Karpas-422 (cell line): ENCODE results near the gene CPLANE1. TPM values are rescaled to one million over a fixed set of nuclear protein-coding genes. Genes with fewer than 3 reads are reported as not detected.

Experiments used
- DNase-seq: peaks from one replicate; pipeline ENCODE4 v3.0.0-alpha.2; 2015
- H2AFZ ChIP-seq: fragments of 200-600 bp; sonication (generic); 2 replicates; pipeline ENCODE4 v1.6.1; 2014; ENCODE audit warnings: antibody characterized with exemption, low read length, mixed read lengths
- H3K27ac ChIP-seq: fragments of 200-600 bp; sonication (generic); 2 replicates; pipeline ENCODE4 v1.5.1; 2014; ENCODE audit warnings: mild to moderate bottlenecking, low read length, moderate library complexity
- H3K27me3 ChIP-seq: fragments of 200-600 bp; sonication (generic); 2 replicates; pipeline ENCODE4 v1.6.1; 2014; ENCODE audit warnings: low read length, mixed read lengths
- H3K36me3 ChIP-seq: fragments of 200-600 bp; sonication (generic); 2 replicates; pipeline ENCODE4 v1.6.1; 2014; ENCODE audit warnings: low read length, mixed read lengths; ENCODE audit not compliant: insufficient read depth
- H3K4me1 ChIP-seq: fragments of 200-600 bp; sonication (generic); 2 replicates; pipeline ENCODE4 v1.6.1; 2014; ENCODE audit warnings: mild to moderate bottlenecking, low read length, mixed read lengths
- H3K4me2 ChIP-seq: fragments of 200-600 bp; sonication (generic); 2 replicates; pipeline ENCODE4 v1.6.1; 2014; ENCODE audit warnings: low read length, low read depth, mild to moderate bottlenecking; ENCODE audit not compliant: poor library complexity, severe bottlenecking
- H3K4me3 ChIP-seq: fragments of 200-600 bp; sonication (generic); 2 replicates; pipeline ENCODE4 v1.5.1; 2014; ENCODE audit warnings: mild to moderate bottlenecking, antibody characterized with exemption, low read length, mixed read lengths
- H3K79me2 ChIP-seq: fragments of 200-600 bp; sonication (generic); 2 replicates; pipeline ENCODE4 v1.6.1; 2014; ENCODE audit warnings: mild to moderate bottlenecking, low read length, mixed read lengths
- H3K9ac ChIP-seq: fragments of 200-600 bp; sonication (generic); 2 replicates; pipeline ENCODE4 v1.6.0; 2014; ENCODE audit warnings: low read length
- H3K9me2 ChIP-seq: fragments of 200-600 bp; sonication (generic), shearing (Covaris generic); replicated peaks from 2 replicates; pipeline ENCODE4 v1.6.0; 2014; ENCODE audit warnings: mild to moderate bottlenecking, low read length, moderate library complexity; ENCODE audit not compliant: insufficient read depth
- H3K9me3 ChIP-seq: fragments of 300-700, 200-600 bp; sonication (generic); 2 replicates; pipeline ENCODE4 v1.6.1; 2014; ENCODE audit warnings: low read length, mixed read lengths
- H4K20me1 ChIP-seq: fragments of 200-600 bp; sonication (generic); 2 replicates; pipeline ENCODE4 v1.6.1; 2014; ENCODE audit warnings: mild to moderate bottlenecking, antibody characterized with exemption, low read length, low read depth; ENCODE audit not compliant: insufficient read depth
- total RNA-seq: library from RNA; depleted of rRNA; stranded (reverse); fragments of >200 nt; shearing (Covaris generic); gene quantifications from 2 replicates; pipeline ENCODE4 v1.2.3, GENCODE V29; 2014; ENCODE audit warnings: low replicate concordance

CPLANE1 gene
- total RNA-seq, 1 experiment from 2014 or later = 0.04 TPM

GRCh38 chr5:37133939-37134338, 115.2 kb downstream of the CPLANE1 start:
- H3K4me2 ChIP-seq = no peak overlapping the region
- DNase-seq = no peak
- no peak overlapping the region for H2AFZ ChIP-seq
- H3K36me3 ChIP-seq = no peaks in the 10 kb centered on the region
- H3K27me3 ChIP-seq = no peaks in the 10 kb centered on the region
- no peak overlapping the region for H3K9ac ChIP-seq
- no peaks in the 10 kb centered on the region for H3K4me1 ChIP-seq
- H3K9me3 ChIP-seq = no peaks in the 10 kb centered on the region
- H4K20me1 ChIP-seq = no peaks in the 10 kb centered on the region
- H3K27ac ChIP-seq = no peak overlapping the region
- H3K4me3 ChIP-seq = no peak overlapping the region
- H3K9me2 ChIP-seq = no peaks in the 10 kb centered on the region
- no peaks in the 10 kb centered on the region for H3K79me2 ChIP-seq

GRCh38 chr5:37132646-37133045, 116.5 kb downstream of the CPLANE1 start:
- H3K27ac ChIP-seq = no peak overlapping the region
- H3K9me3 ChIP-seq = no peaks in the 10 kb centered on the region
- no peak overlapping the region for H3K9ac ChIP-seq
- H3K79me2 ChIP-seq = no peaks in the 10 kb centered on the region
- no peak overlapping the region for H3K4me2 ChIP-seq
- no peaks in the 10 kb centered on the region for H3K36me3 ChIP-seq
- no peaks in the 10 kb centered on the region for H3K4me1 ChIP-seq
- no peaks in the 10 kb centered on the region for H4K20me1 ChIP-seq
- no peaks in the 10 kb centered on the region for H3K27me3 ChIP-seq
- no peak overlapping the region for H2AFZ ChIP-seq
- H3K4me3 ChIP-seq = no peak overlapping the region
- no peaks in the 10 kb centered on the region for H3K9me2 ChIP-seq
- no peak for DNase-seq

- H3K27ac ChIP-seq = no peak overlapping the region
- no peak overlapping the region for H3K9ac ChIP-seq
- no peaks in the 10 kb centered on the region for H3K9me2 ChIP-seq
- no peak overlapping the region for H2AFZ ChIP-seq
- no peaks in the 10 kb centered on the region for H3K4me1 ChIP-seq
- no peak overlapping the region for H3K4me3 ChIP-seq
- H3K36me3 ChIP-seq = no peaks in the 10 kb centered on the region
- H3K79me2 ChIP-seq = no peaks in the 10 kb centered on the region
- no peaks in the 10 kb centered on the region for H3K9me3 ChIP-seq
- H3K27me3 ChIP-seq = no peaks in the 10 kb centered on the region
- H4K20me1 ChIP-seq = no peaks in the 10 kb centered on the region
- H3K4me2 ChIP-seq = no peak overlapping the region
- DNase-seq = no peak
These were observed 127.7 kb downstream of the CPLANE1 start for GRCh38 chr5:37121465-37121864.

- H3K4me2 ChIP-seq = no peak overlapping the region
- H3K27me3 ChIP-seq = no peaks in the 10 kb centered on the region
- H3K9me3 ChIP-seq = no peaks in the 10 kb centered on the region
- H3K9ac ChIP-seq = no peak overlapping the region
- no peak for DNase-seq
- H3K4me3 ChIP-seq = no peak overlapping the region
- no peaks in the 10 kb centered on the region for H3K9me2 ChIP-seq
- no peak overlapping the region for H3K27ac ChIP-seq
- H3K79me2 ChIP-seq = no peaks in the 10 kb centered on the region
- no peak overlapping the region for H2AFZ ChIP-seq
- no peaks in the 10 kb centered on the region for H3K4me1 ChIP-seq
- H4K20me1 ChIP-seq = no peaks in the 10 kb centered on the region
- no peaks in the 10 kb centered on the region for H3K36me3 ChIP-seq
These were observed 128.1 kb downstream of the CPLANE1 start for GRCh38 chr5:37121027-37121426.

- no peaks in the 10 kb centered on the region for H4K20me1 ChIP-seq
- H3K27me3 ChIP-seq = no peaks in the 10 kb centered on the region
- H3K4me2 ChIP-seq = no peak overlapping the region
- no peaks in the 10 kb centered on the region for H3K79me2 ChIP-seq
- no peaks in the 10 kb centered on the region for H3K9me2 ChIP-seq
- no peak overlapping the region for H3K9ac ChIP-seq
- DNase-seq = no peak
- no peaks in the 10 kb centered on the region for H3K36me3 ChIP-seq
- no peaks in the 10 kb centered on the region for H3K4me1 ChIP-seq
- no peak overlapping the region for H3K27ac ChIP-seq
- H3K9me3 ChIP-seq = no peaks in the 10 kb centered on the region
- no peak overlapping the region for H2AFZ ChIP-seq
- H3K4me3 ChIP-seq = no peak overlapping the region
These were observed 128.9 kb downstream of the CPLANE1 start for GRCh38 chr5:37120270-37120669.

- Histone ChIP-seq H4K20me1 (no peaks in the 10 kb centered on the region), H3K36me3 (no peaks in the 10 kb centered on the region), H3K27ac (no peak overlapping the region), H3K27me3 (no peaks in the 10 kb centered on the region), H3K9me2 (no peaks in the 10 kb centered on the region), H3K9ac (no peak overlapping the region), H3K4me2 (no peak overlapping the region), H3K4me1 (no peaks in the 10 kb centered on the region), H3K9me3 (no peaks in the 10 kb centered on the region), H3K79me2 (no peaks in the 10 kb centered on the region), H2AFZ (no peak overlapping the region), H3K4me3 (no peak overlapping the region)
- no peak for DNase-seq
These were observed 132.8 kb downstream of the CPLANE1 start for GRCh38 chr5:37116359-37116758.

- Histone ChIP-seq H3K4me3 (no peak overlapping the region), H3K4me2 (no peak overlapping the region), H4K20me1 (no peaks in the 10 kb centered on the region), H3K9me3 (no peaks in the 10 kb centered on the region), H3K36me3 (no peaks in the 10 kb centered on the region), H3K27me3 (no peaks in the 10 kb centered on the region), H3K9ac (no peak overlapping the region), H3K4me1 (no peaks in the 10 kb centered on the region), H2AFZ (no peak overlapping the region), H3K9me2 (no peaks in the 10 kb centered on the region), H3K79me2 (no peaks in the 10 kb centered on the region), H3K27ac (no peak overlapping the region)
- DNase-seq = no peak
These were observed 136.7 kb downstream of the CPLANE1 start for GRCh38 chr5:37112383-37112991.

GRCh38 chr5:37111426-37112382, 137.5 kb downstream of the CPLANE1 start:
- no peak overlapping the region for H3K9ac ChIP-seq

More at GRCh38 chr5:37111426-37112382, 137.5 kb downstream of the CPLANE1 start:
- DNase-seq = no peak
- Histone ChIP-seq H3K79me2 (no peaks in the 10 kb centered on the region), H4K20me1 (no peaks in the 10 kb centered on the region), H3K27me3 (no peaks in the 10 kb centered on the region), H3K36me3 (no peaks in the 10 kb centered on the region), H3K4me3 (no peak overlapping the region), H2AFZ (no peak overlapping the region), H3K4me2 (no peak overlapping the region), H3K9me3 (no peaks in the 10 kb centered on the region), H3K9me2 (no peaks in the 10 kb centered on the region), H3K4me1 (no peaks in the 10 kb centered on the region), H3K27ac (no peak overlapping the region)
